Measurements from ENCODE around the gene CEMIP.

CEMIP gene

DNA sequence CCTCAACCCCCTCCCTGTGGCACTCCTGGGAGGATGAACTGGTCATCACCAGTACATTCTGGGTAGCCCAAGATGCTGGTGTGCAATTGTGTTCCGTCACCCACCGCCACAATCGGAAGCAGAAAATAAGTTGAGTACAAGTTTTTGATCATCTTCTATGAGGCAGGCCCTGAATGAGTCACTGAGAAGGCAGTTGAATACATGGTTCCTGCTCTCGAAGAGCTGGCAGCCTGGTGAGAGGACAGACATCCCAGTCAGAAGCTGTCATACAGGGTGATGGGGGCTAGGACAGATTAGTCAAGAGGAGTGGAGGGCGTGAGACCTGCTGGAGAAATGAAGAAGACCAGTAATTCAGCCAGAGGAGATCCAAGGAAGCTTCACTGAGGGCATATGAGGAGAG lies 6.2 kb downstream of the CEMIP start:
- no peak for DNase-seq (ENCODE audit: low read depth in 2 of 2)

- no peak for DNase-seq (ENCODE audit: low read depth in 2 of 2)
Observed at GRCh38 chr15:80785811-80786354, 6.7 kb downstream of the CEMIP start.

DNA sequence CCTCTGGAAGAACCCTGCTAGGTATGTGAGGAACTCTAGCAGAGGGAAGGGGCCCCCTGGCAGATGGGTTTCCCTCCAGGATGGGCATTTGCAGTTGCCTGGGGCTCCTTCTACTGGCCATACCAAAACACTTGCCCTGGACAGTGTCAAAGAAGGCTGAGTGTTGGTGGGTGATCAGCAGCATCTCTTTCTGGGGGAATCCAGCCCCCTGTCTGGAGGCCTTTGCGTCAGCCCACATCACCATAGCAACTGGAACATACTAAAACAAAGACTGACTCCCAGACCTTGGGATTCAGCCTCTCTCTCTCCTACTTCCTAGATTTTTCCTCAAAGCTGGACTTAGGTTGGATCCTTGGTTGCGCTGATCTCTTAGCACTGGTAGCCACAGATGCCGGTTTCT lies 8.1 kb downstream of the CEMIP start:
- no peak for DNase-seq (ENCODE audit: low read depth in 2 of 2)

GRCh38 chr15:80788536-80788935 lies 9.4 kb downstream of the CEMIP start:
- DNase-seq (ENCODE audit: low read depth in 2 of 2): no peak

- no peak for DNase-seq (ENCODE audit: low read depth in 2 of 2)
Observed at GRCh38 chr15:80789296-80789695, 10.1 kb downstream of the CEMIP start.

DNA sequence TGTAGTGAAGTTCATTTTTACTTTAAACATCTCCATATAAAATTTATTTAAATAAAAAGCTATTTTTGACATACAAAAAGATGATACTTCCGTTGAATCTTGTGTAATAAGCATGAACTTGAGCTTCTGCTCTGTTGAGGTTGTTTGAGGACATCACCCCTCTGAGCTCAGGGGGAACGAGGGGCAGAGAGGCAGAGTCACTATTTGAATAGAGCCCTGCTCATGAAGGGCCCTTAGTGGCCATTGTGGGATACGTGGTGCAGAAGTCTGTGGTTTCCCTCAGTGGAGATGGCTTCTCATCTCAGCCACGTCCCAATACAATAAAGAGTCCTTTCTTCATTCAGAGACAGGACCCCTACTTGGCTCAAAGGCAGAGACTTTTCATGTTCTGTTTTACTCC lies 10.6 kb downstream of the CEMIP start:
- DNase-seq (ENCODE audit: low read depth in 2 of 2): no peak

DNA sequence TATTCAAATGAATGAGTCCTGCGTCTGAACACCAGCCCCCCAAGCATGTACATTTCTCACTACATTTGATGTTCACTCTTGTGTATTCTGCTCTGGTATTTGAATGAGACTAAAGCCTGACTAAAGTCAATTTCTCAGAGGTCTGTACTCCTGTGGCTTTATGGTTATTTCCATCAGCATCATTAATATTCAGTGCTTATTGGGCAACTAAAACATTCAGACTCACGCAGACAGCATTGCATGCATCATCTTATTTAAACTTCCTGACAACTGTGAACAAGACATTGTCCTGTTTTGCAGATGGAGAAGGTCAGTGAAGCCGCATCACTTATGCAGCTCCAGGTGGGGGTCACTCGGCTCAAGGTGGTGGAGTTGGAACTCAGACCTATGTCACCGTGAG lies 11.1 kb downstream of the CEMIP start:
- DNase-seq (ENCODE audit: low read depth in 2 of 2): no peak

GRCh38 chr15:80791004-80791403 lies 11.8 kb downstream of the CEMIP start:
- DNase-seq (ENCODE audit: low read depth in 2 of 2): no peak

DNA sequence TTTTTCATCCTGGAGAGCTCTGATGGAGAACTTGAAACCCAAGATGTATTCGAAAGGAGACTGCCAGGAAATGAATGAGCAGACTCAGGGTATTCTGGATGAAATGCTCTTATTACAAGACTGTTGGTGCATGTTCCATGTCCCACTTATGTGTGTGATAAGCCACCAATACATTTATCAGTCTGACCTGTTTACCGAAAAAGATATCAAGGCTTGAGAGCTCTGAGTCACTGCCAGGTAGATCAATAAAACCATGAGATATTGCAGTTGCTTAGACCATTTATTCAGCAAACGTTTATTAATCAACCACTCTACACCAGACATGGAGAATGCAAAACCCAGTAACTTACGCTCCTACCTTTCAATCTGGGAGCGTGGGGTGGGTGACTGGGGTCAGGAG lies 17.2 kb downstream of the CEMIP start:
- DNase-seq (ENCODE audit: low read depth in 2 of 2): no peak

DNA sequence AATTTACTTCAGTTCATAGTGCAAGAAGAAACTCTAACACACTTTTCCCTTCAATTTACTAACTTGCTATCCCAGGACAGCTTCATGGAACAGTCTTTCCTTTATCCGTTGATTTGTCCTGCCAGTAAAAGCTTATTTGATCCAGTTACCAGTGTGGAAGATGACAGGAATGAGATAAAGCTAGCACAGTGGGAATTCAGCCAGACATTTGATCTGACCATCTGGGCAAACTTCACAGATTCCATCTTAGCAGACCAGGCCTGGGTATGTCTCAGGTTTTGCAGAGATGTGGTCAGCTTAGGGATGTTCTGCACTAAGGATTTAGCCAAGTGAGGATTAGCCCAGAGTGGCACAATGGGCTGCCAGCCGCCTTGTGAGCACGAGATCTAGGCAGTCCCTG lies 19.7 kb downstream of the CEMIP start:
- no peak for DNase-seq (ENCODE audit: low read depth in 2 of 2)

DNA sequence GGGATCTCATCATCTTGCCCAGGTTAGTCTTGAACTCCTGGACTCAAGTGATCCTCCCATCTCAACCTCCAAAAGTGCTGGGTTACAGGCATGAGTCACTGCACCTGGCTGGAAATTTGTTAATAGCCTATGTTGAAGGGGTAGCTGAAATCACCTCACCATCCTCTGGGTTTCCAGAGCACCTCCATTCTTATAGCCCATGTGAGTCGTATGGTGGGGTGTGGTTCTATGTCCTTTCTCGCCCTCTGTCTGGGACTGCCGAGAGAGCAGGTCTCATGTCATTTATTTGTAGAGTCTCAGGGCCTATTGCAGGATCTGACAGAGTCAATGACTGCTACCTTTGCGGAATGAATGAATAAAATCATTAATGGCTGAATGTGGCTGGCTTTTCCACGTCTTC lies 20.9 kb downstream of the CEMIP start:
- DNase-seq (ENCODE audit: low read depth in 2 of 2): no peak

DNA sequence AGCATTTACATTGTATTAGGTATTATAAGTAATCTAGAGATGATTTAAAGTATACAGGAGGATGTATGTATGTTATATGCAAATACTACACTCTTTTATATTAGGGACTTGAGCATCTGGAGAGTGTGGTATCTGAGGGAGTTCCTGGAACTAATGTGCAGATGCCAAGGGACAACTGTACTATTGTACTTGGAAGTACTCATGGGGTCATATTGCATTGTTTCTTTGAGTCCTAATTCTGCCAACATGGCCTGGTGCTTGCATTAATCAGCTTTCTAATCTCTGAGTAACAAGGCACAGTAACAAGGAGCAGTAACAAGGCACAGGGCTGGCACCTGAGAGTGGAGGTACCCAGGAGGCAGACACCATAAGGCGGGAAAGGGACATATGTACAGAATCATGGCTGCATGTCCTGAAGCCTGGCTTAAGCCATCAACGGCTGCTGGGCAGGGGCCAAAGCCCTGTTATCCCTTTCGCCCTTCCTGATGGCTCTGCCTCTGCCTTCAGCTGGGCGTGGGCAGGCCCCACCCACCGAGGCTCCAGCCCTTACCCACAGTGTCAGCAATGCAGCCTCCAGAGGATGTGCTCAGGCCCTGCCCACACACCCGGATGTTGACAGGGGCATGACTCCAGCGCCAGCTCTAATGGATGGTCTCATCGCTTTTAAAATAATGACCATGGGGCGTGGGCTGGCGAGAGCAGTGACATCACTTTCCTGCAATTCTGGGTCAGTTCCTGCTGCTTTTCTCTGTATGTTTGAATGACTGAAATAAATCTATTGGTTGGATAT lies 22.9 kb downstream of the CEMIP start:
- DNase-seq (ENCODE audit: low read depth in 2 of 2): no peak

DNA sequence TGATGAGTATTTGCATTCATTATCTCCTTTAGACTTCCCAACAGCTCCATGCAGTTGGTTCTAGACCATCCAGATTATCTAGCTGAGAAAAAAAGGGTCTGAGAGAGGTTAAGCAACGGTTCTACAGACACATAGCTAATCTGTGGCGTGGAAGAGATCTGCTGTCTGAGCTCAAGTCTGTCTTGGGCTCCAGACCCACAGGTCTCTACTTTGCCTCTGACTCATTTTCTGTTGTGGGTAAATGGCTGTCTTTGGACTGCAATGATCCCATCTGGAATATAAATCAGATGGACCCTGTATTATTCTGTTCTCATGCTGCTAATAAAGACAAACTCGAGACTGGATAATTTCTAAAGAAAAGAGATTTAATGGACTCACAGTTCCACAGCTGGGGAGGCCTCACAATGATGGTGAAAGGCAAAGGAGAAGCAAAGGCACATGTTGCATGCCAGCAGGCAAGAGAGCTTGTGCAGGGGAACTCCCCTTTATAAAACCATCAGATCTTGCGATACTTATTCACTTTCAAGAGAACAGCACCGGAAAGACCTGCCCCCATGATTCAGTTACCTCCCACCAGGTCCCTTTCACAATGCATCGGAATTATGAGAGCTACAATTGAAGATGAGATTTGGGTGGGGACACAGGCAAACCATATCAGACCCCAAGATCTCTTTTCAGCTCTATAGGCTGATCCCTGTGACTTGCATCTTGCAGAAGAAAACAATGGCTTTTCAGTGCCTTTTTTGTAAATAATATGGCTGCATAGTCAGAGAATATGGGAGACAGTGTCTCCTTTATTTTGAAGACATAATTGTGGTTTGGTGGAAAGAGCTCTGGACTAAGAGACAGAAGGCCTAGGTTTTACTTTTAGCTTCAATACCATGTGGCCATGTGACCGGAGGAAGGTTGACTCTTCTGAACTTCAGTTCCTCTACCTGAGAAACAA lies 24.7 kb downstream of the CEMIP start:
- peak in 1 of 2 donors; percentile 29 for DNase-seq (ENCODE audit: low read depth in 2 of 2)

- DNase-seq (ENCODE audit: low read depth in 2 of 2): peak in 1 of 2 donors; percentile 23
Observed at GRCh38 chr15:80804970-80805495, 25.9 kb downstream of the CEMIP start.

GRCh38 chr15:80811781-80812315 lies 32.7 kb downstream of the CEMIP start:
- no peak for DNase-seq (ENCODE audit: low read depth in 2 of 2)

DNA sequence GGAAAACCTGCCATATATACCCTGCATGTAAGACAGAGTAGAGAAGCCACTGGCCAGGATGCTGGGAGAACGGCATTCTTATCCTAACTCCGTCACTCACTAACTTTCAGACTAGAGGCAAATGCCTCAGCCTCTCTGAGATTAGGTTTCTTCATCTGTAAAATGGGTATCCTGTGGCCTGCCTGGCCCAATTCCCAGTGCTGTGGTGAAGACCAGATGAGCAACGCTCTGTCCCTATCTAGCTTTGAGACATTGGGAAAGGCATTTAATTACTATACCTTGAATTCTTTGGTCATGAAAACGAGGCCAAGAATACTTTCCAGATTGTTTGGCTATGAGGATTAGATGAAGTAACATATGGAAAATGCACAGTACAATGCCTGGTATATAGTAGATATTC lies 35.9 kb downstream of the CEMIP start:
- DNase-seq (ENCODE audit: low read depth in 2 of 2): no peak

DNA sequence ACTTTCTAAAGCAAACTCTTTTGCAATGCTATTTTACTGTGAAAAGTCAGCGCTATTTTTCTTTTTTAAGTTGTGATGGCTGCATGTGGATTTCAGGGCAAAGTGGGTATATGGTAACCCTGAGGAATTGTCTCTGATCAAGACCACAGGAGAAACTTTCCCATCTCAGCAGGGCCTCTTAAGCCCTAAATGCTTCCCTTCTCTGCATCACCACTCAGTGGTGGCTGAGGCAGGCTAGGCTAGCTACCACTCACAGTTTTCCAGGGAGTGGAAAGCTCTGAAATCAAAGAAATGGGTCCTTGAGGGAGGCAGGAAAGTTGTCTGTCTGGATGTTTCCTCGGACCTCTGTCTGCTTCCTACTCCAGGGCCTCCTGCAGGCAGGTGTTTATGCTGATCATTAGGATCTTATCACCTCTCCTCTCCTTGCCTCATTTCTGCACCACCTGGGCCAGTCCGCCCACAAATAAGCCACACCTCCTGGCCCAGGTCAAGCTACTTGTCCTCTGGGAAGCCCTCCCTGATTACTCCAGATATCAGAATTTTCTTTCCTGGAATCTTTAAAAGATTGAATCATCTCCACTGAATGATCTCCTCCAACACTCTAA lies 37.0 kb downstream of the CEMIP start:
- DNase-seq (ENCODE audit: low read depth in 2 of 2): no peak

DNA sequence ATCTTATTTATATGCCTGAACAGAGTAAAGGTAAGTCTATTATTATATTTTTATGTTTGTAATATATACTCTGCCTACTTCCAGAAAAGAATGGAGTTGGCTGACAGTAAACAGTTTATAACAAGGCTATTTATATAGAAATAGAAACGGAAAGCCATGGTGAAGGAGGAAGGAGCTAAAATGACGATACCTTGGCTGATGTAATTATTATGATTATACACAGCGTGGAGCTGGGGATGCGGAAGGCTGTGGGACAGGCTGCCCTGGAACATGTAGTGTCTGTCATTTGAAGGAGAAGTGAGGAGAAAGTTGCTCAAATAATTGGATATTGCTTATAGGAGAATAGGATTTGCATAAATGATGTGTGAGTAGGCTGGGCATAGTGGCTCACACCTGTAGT lies 37.8 kb downstream of the CEMIP start:
- no peak for DNase-seq (ENCODE audit: low read depth in 2 of 2)

DNA sequence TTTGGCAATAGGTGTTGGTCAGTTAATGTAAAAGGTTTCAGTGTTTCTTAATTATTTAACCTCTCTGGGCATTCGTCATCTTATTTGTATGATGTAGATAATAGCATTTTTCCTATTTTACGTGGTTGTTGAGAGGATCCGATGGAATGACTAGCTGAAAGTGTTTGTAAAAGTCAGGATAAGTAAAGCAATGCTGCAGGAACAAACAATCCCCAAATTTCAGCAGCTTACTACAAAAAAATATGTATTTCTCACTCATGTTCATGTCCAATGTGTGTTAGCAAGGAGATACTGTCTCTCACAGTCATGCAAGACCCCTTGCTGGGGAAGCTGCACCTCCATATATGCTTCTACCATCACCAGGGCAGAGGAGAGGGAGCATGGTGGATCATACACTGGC lies 38.7 kb downstream of the CEMIP start:
- DNase-seq (ENCODE audit: low read depth in 2 of 2): no peak

GRCh38 chr15:80819001-80819400 lies 39.8 kb downstream of the CEMIP start:
- DNase-seq (ENCODE audit: low read depth in 2 of 2): no peak

- DNase-seq (ENCODE audit: low read depth in 2 of 2): no peak
Observed at GRCh38 chr15:80820092-80820491, 40.9 kb downstream of the CEMIP start.

GRCh38 chr15:80822256-80822655 lies 43.1 kb downstream of the CEMIP start:
- DNase-seq (ENCODE audit: low read depth in 2 of 2): no peak

Measured in stimulated activated CD8-positive, alpha-beta memory T cell treated with anti-CD3 and anti-CD28 coated beads, Interleukin-2, amount 100 ng/mL, for 48 hours (primary cell).